PC-9 (cell line): ENCODE data around the gene SPRTN.

Source experiments
- CTCF ChIP-seq: fragments of 200-600 bp; sonication (generic); conservative IDR thresholded peaks from 2 replicates; pipeline ENCODE4 v1.6.1; 2017; ENCODE audit warnings: mixed run types, antibody characterized with exemption, mild to moderate bottlenecking, moderate library complexity
- EZH2 ChIP-seq: fragments of 200-600 bp; sonication (generic); IDR thresholded peaks from 2 replicates; pipeline ENCODE4 v1.8.0; 2017; ENCODE audit warnings: antibody characterized with exemption, low read depth

DNA sequence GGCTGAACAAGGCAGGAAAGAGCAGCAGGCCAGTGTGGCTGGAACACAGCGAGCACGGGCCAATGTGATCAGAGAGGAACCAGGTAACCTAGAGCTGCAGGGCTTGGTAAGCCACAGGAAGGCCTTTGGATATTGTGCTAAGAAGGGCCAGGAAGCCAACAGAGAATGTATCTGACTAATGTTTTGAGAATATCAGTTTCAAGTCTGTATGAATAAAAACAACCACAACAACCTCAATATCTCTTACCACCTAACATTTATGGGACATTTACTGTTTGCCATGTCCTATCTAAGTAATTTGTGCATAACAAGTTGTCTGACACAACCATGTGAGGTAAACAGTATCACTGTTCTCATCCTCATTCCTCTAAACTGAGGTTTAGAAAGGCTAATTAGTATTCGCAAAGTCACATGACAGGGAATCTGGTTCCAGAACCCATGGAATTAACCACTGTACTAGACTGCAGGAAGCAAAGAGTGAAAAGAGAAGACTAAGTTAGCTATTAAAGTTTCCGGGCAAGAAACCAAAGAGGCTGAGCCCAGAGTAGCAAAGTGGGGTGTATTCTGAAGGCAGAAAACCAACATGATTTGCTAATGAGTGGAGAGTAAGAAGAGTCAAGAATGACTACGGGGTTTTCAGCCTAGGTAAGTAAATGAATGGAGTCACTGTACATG lies 38.9 kb downstream of the SPRTN start:
- no peak for TF ChIP-seq CTCF
- no peak for TF ChIP-seq EZH2
